HT-29 (cell line): ENCODE measurements around the gene FBN1. TPM values are rescaled to one million over a fixed set of nuclear protein-coding genes. Genes with fewer than 3 reads are reported as not detected.

ENCODE experiments used
- DNase-seq: peaks from one replicate; pipeline ENCODE4 v3.0.0-alpha.2; 2015; ENCODE audit warnings: low spot score
- total RNA-seq: library from RNA; depleted of rRNA; stranded (reverse); fragments of >200 nt; shearing (Covaris generic); gene quantifications from 2 replicates; pipeline ENCODE4 v1.2.3, GENCODE V29; 2014

FBN1 gene
- total RNA-seq, 1 experiment from 2014 or later, result 0.61 TPM

GRCh38 chr15:48520376-48521155 is 124.9 kb downstream of the FBN1 start:
- DNase-seq, result peak; percentile 37

DNA sequence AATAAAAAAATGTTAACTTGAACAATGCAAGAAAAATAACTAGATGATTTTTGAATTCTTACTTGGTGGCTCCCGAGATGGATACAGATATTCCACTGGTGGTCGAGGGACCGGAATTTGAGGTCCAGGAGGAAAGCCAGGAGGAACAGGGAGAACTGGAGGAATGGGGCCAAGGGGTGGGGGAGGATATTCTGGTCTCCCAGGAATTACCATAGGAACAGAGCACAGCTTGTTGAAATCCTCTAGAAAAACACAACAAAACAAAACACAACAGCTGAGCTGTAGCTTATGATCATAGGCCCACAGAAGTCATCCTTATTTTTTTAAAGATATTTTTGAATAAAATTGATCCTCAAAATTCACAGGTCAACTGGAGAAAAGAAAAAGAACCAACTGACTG is 129.4 kb downstream of the FBN1 start:
- DNase-seq, result no peak

- DNase-seq, result no peak
Measured at GRCh38 chr15:48515500-48515899, 130.0 kb downstream of the FBN1 start.

DNA sequence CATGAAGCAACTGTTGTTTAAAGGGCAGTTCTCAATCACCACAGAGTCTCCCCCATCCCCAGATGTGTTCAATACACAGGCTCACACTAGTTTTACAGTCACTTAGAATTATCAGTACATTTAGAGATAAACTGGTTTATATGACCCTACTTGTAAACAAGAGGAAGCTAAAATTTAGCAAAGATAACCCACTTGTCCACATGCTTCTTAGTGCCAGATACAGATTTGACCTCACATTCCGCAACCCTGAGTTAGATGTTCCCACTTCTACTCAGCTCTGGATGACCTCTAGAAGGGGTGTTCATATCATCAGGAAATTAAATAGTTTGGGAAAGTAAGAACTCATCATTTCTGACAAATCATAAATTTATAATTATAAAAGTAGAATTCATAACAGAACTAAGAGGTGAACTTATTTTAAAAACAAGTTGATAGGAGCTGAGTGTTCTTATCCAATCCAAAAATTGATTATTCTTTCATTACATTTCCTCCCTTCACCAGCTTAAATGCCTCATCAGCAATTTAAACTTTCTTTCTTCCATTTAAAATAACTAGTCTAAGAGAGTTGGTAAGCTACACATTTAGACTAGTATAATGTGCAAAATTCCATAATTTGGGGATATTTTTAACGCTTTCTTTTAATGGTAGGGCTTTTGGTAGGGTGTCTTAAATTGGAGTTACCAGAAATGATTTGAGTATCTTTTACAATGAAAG is 131.2 kb downstream of the FBN1 start:
- no peak for DNase-seq

DNA sequence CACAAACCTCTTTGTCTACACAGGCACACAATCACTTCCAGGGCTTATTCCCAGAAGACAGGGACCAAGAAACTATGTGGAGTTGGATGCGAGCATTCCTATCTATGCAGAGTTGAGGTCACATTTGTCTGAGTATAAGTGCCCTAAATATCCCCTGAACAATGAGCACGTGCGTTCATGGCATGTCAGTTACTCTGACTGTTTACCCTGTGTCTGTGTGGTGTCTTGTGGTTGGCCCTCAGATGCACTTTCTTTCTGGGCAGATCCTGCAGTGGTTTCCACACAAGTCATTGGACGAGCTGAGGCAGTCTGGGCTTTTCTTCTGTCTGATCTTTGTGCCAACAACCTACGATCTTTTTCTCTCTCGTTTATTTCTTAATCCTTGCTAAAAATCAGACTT is 134.5 kb downstream of the FBN1 start:
- DNase-seq, result no peak

DNA sequence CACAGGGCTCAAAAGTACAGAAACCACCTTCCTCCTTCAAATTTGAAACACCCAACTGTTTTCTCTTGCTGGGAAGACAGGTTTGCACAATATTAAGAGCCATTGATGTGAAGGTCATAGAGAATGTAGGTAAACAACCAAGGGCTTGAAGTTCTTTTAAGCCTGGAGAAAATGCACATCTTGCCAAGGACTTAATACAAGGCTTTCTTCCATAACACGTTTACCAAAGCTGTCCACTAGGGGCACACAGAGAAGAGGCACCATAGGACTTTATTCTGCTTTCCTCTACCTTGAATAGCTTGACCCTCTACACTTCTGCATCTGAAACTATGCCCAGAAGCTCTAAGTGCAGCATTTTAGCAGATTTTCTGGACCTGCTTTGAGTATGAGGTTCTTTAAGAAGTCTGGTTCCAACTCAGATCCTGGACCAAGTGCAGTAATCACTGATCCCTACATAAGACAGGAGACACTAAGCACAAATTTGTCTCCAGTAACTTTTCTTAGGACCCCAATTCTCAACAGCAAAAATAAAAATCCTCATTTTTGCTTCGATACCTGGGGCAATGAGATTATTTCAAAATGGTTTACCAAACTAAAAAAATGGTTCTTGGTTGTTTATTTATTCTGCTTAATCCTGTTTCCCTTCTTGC is 138.0 kb downstream of the FBN1 start:
- peak; percentile 73 for DNase-seq

- no peak for DNase-seq
Measured at GRCh38 chr15:48505067-48505466, 140.4 kb downstream of the FBN1 start.

DNA sequence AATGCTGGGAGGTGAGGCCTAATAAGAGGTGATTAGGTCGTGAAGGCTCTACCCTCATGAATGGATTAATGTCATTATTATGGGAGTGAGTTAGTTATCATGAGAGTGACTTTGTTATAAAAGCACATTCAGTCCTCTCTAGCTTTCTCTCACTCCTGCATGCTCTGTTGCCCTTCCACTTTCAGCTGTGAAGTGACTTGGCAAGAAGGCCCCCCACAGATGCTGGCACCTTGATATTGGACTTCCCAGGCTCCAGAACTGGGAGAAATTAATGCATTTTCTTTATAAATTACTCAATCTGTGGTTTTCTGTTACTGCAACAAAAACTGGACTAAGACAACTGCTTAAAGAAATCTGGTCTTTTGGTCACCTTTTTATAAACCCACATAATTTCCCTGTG is 144.3 kb downstream of the FBN1 start:
- no peak for DNase-seq

- no peak for DNase-seq
Measured at GRCh38 chr15:48500595-48500994, 144.9 kb downstream of the FBN1 start.

GRCh38 chr15:48499978-48500377 is 145.5 kb downstream of the FBN1 start:
- no peak for DNase-seq

GRCh38 chr15:48498828-48499227 is 146.7 kb downstream of the FBN1 start:
- no peak for DNase-seq

DNA sequence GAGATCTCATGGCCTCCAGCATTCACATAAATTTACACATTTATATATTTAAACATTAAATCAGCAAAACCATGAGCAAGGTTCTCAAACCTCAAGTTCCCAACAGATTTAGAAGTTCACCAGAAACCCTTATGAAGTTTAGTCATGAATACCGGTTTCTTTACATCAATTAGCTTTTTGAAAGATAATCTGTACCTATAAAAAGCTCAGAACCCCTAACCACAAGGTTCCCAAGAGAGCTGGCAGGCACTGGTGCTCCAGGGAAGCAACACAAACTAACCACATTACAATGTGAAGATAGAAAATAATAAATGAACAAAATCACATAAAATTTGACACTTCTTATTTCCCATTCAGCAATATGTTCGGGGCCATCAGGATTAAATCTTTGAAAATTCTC is 150.9 kb downstream of the FBN1 start:
- no peak for DNase-seq

DNA sequence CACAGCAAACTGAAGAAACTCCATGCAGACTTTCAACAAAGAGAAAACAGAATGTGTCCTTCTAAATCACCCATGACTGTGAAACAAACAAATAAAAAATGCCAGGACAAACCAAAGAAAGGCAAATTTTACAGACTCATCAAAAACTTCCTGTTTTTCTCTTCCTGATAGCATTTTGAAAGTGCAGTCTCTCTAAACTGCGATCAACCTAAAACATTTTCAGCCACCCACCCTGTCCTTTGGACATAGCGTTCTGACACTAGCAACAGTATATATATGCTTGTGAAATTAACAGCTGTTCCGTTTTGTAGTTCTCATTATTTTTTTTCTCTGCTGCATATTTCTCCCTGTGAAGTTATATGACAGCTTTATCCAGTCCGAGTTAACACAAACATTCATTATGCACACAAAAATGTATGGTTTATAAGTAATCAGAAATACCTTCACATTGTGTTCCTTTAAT is 151.7 kb downstream of the FBN1 start:
- DNase-seq, result no peak

GRCh38 chr15:48493084-48493762 is 152.3 kb downstream of the FBN1 start:
- no peak for DNase-seq

GRCh38 chr15:48486228-48486627 is 159.3 kb downstream of the FBN1 start:
- DNase-seq, result no peak

- no peak for DNase-seq
Measured at GRCh38 chr15:48481802-48482201, 163.7 kb downstream of the FBN1 start.

DNA sequence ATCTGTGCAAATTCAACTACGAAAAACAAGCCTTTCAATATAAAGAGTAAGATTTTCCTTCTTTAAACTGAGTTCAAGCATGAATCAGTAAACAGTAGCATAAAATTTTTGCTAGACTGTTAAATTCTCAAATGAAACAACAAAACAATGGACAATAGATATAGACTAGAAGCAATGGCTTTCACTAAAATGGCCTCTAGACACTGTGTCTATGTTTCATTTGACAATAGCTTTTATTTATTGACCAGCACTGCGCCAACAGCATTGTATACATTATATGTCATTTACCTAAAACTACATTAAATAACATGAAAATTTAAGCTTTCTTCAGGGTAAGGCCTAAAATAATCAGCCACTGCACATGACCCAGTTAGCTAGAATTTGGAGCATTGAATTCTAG is 165.8 kb downstream of the FBN1 start:
- DNase-seq, result no peak

DNA sequence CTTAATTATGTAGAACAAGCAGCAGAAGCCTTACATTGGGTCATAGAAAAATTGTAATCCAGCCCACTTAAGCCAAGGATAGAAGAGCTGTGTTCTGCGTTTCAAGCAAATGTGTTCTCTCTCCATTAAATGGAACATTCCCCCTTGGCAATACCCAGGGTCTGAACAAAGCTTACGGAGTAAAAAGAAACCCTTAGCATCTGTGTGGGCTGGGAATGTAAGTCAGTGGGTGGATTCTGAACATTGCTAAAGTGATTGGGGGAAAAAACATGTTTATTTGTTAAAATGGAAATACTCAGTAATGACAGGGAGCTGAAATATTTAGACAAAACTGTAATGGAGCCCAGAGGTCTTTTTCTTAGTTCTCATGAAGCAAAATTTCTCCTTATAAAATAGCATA is 166.9 kb downstream of the FBN1 start:
- DNase-seq, result no peak

- DNase-seq, result no peak
Measured at GRCh38 chr15:48477795-48478360, 167.6 kb downstream of the FBN1 start.

DNA sequence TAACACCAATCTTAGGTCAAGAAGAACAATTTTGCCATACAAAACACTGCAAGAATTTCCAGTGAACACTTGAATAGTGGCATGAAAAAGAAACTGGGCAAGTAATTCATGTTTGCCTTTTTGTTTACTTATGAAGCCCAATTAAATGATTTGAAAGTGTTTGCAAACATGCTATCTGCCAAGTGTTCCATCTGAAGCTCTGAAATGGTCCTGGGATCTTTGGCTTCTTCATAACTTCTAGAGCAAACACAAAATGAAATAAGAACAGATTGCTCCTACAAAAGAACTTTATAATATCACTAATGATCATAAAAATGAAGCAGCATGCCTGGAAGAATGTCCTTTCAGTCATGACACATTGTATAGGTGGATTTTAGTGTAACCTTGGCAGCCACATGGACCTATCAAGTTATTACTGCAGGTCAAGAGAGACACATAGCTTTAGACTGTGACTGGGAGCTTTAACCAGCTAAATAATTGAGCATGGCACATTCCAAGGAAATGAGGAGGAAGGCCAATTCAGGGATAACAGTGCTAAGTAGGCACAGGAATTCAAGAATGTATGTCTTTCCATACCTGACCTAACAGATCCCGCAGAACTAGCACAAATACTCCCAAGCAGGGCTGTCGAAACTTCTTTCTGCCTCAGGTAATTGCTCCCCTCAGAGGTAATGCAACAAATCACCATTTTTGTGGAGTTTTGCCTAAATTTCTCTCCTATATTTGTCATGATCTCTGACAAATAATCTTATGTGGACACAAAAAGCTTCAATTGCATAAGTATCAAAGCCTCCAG is 169.7 kb downstream of the FBN1 start:
- no peak for DNase-seq

DNA sequence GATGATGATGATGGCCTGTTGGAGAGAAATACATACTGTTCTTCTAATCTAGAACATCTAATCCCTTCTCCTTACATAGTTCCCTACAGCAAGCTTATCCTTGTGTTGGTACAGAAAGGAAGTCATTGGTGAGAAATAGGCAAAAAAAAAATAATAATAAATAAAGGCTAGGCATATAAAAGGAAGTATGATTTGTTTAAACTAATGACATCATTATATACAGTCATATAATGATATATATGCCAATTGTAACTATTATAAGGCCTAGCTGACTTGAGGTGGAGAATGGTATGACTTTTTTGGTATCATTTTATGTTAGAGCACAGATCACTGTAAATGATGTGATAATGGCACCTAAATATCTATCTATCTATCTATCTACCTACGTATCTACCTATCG is 171.8 kb downstream of the FBN1 start:
- no peak for DNase-seq
